MM.1S (cell line): ENCODE results near the gene RIPOR3.
"Not testable (repeated sequence)": the region's sequence is repeated elsewhere in the genome, so short reads cannot be mapped to it uniquely, and the experiment has no call there.

Experiments used
- DNase-seq: peaks from one replicate; pipeline ENCODE4 v3.0.0-alpha.2; 2015
- H2AFZ ChIP-seq: fragments of 300-600 bp; sonication (generic); 2 replicates; pipeline ENCODE4 v1.6.0; 2016; ENCODE audit warnings: antibody characterized with exemption, low read length
- H3F3A ChIP-seq: fragments of 300-600 bp; sonication (generic); 2 replicates; pipeline ENCODE4 v1.6.1; 2016; ENCODE audit warnings: mild to moderate bottlenecking, antibody characterized with exemption, low read length, moderate library complexity, mixed read lengths; ENCODE audit not compliant: insufficient read depth
- H3K27ac ChIP-seq: fragments of 300-600 bp; sonication (generic); 2 replicates; pipeline ENCODE4 v1.5.1; 2016; ENCODE audit warnings: mild to moderate bottlenecking, low read length
- H3K27me3 ChIP-seq: fragments of 300-600 bp; sonication (generic); replicated peaks from 2 replicates; pipeline ENCODE4 v1.6.0; 2016; ENCODE audit warnings: low read length; ENCODE audit not compliant: insufficient read depth
- H3K36me3 ChIP-seq: fragments of 300-600 bp; sonication (generic); replicated peaks from 2 replicates; pipeline ENCODE4 v1.6.1; 2016; ENCODE audit warnings: mild to moderate bottlenecking, low read length, mixed read lengths; ENCODE audit not compliant: insufficient read depth
- H3K4me1 ChIP-seq: fragments of 300-600 bp; sonication (generic); 2 replicates; pipeline ENCODE4 v1.6.1; 2016; ENCODE audit warnings: low read length, mixed read lengths
- H3K4me2 ChIP-seq: fragments of 300-600 bp; sonication (generic); 2 replicates; pipeline ENCODE4 v1.6.0; 2016; ENCODE audit warnings: low read depth, low read length
- H3K4me3 ChIP-seq: fragments of 300-600 bp; sonication (generic); 2 replicates; pipeline ENCODE4 v1.5.1; 2016; ENCODE audit warnings: low read length, mixed read lengths
- H3K79me2 ChIP-seq: fragments of 300-600 bp; sonication (generic); 2 replicates; pipeline ENCODE4 v1.6.1; 2016; ENCODE audit warnings: mixed run types, low read length, mixed read lengths
- H3K9ac ChIP-seq: fragments of 300-600 bp; sonication (generic); 2 replicates; pipeline ENCODE4 v1.6.1; 2016; ENCODE audit warnings: low read length, mixed read lengths
- H3K9me2 ChIP-seq: fragments of 300-600 bp; sonication (generic); replicated peaks from 2 replicates; pipeline ENCODE4 v1.6.1; 2016; ENCODE audit warnings: mild to moderate bottlenecking, low read length, mixed read lengths; ENCODE audit not compliant: insufficient read depth
- H3K9me3 ChIP-seq: fragments of 300-600 bp; sonication (generic); replicated peaks from 2 replicates; pipeline ENCODE4 v1.6.1; 2016; ENCODE audit warnings: mild to moderate bottlenecking, low read length, mixed read lengths; ENCODE audit not compliant: insufficient read depth
- H4K20me1 ChIP-seq: fragments of 300-600 bp; sonication (generic); 2 replicates; pipeline ENCODE4 v1.6.1; 2016; ENCODE audit warnings: mild to moderate bottlenecking, low read length, moderate library complexity, mixed read lengths; ENCODE audit not compliant: insufficient read depth
- CTCF ChIP-seq: fragments of 300-600 bp; sonication (generic); IDR thresholded peaks from 2 replicates; pipeline ENCODE4 v1.5.1; 2016; ENCODE audit warnings: antibody characterized with exemption, low read length, mixed read lengths
- EZH2 ChIP-seq: fragments of 300-600 bp; sonication (generic); optimal IDR thresholded peaks from 2 replicates; pipeline ENCODE3; 2017; ENCODE audit warnings: low read depth, mild to moderate bottlenecking, antibody characterized with exemption, low read length, mixed read lengths
- EZH2phosphoT487 ChIP-seq: fragments of 300-600 bp; sonication (generic); IDR thresholded peaks from 2 replicates; pipeline ENCODE4 v1.6.1; 2018; ENCODE audit warnings: antibody characterized with exemption, low read length

RIPOR3 gene

GRCh38 chr20:50701041-50701963 is 10.0 kb upstream of the RIPOR3 start:
- H4K20me1 ChIP-seq, result no peaks in the 10 kb centered on the region
- H3K9me3 ChIP-seq, result no peaks in the 10 kb centered on the region
- H3F3A ChIP-seq, result no peaks in the 10 kb centered on the region
- no peaks in the 10 kb centered on the region for H3K4me1 ChIP-seq
- H2AFZ ChIP-seq, result no peak overlapping the region
- H3K4me2 ChIP-seq, result no peak overlapping the region
- TF ChIP-seq EZH2phosphoT487 (no peak), EZH2 (no peak), CTCF (no peak)
- DNase-seq, result no peak
- no peaks in the 10 kb centered on the region for H3K79me2 ChIP-seq
- no peaks in the 10 kb centered on the region for H3K36me3 ChIP-seq
- H3K4me3 ChIP-seq, result no peak overlapping the region
- H3K9ac ChIP-seq, result no peak overlapping the region
- no peak overlapping the region for H3K27ac ChIP-seq
- no peaks in the 10 kb centered on the region for H3K9me2 ChIP-seq
- 0 out of 2 replicates have a peak, but pooled peaks cover 5% of the 10 kb centered on the region for H3K27me3 ChIP-seq

GRCh38 chr20:50699688-50700087 is 8.3 kb upstream of the RIPOR3 start:
- no peaks in the 10 kb centered on the region for H3F3A ChIP-seq
- H3K79me2 ChIP-seq, result no peaks in the 10 kb centered on the region
- TF ChIP-seq EZH2, result no peak
- no peak for TF ChIP-seq CTCF
- no peak for TF ChIP-seq EZH2phosphoT487
- no peak overlapping the region for H3K4me2 ChIP-seq
- H4K20me1 ChIP-seq, result no peaks in the 10 kb centered on the region
- DNase-seq, result no peak
- H3K36me3 ChIP-seq, result no peaks in the 10 kb centered on the region
- no peak overlapping the region for H2AFZ ChIP-seq
- H3K27ac ChIP-seq, result no peak overlapping the region
- H3K9me2 ChIP-seq, result no peaks in the 10 kb centered on the region
- H3K9ac ChIP-seq, result no peak overlapping the region
- 0 out of 2 replicates have a peak, but pooled peaks cover 5% of the 10 kb centered on the region for H3K27me3 ChIP-seq
- H3K9me3 ChIP-seq, result no peaks in the 10 kb centered on the region
- no peaks in the 10 kb centered on the region for H3K4me1 ChIP-seq
- H3K4me3 ChIP-seq, result no peak overlapping the region

- not testable (repeated sequence) for H3K79me2 ChIP-seq, H3K9me3 ChIP-seq, H3K4me1 ChIP-seq, H3K4me2 ChIP-seq, H3F3A ChIP-seq, H3K27ac ChIP-seq, H3K27me3 ChIP-seq, DNase-seq, H3K9me2 ChIP-seq, H4K20me1 ChIP-seq, H2AFZ ChIP-seq, H3K4me3 ChIP-seq, H3K9ac ChIP-seq, H3K36me3 ChIP-seq
Observed at GRCh38 chr20:50698255-50698654, 6.9 kb upstream of the RIPOR3 start.

- H3K9ac ChIP-seq, result no peak overlapping the region
- H3K4me3 ChIP-seq, result no peak overlapping the region
- H3K4me2 ChIP-seq, result no peak overlapping the region
- no peaks in the 10 kb centered on the region for H3K4me1 ChIP-seq
- no peaks in the 10 kb centered on the region for H3K9me3 ChIP-seq
- no peaks in the 10 kb centered on the region for H3K79me2 ChIP-seq
- no peak overlapping the region for H3K27ac ChIP-seq
- no peak for TF ChIP-seq EZH2
- TF ChIP-seq EZH2phosphoT487, result no peak
- no peak for TF ChIP-seq CTCF
- no peaks in the 10 kb centered on the region for H3F3A ChIP-seq
- H2AFZ ChIP-seq, result no peak overlapping the region
- DNase-seq, result no peak
- H3K27me3 ChIP-seq, result peaks cover 25% of the 10 kb centered on the region
- H3K9me2 ChIP-seq, result no peaks in the 10 kb centered on the region
- no peaks in the 10 kb centered on the region for H4K20me1 ChIP-seq
- no peaks in the 10 kb centered on the region for H3K36me3 ChIP-seq
Observed at GRCh38 chr20:50695135-50695872, 4.0 kb upstream of the RIPOR3 start.
